Skeletal muscle tissue (tissue), 4 donors: ENCODE results near the gene SPEM3. TPM values are rescaled to one million over a fixed set of nuclear protein-coding genes. Genes with fewer than 3 reads are reported as not detected.

ENCODE experiments used
- H3K27ac ChIP-seq: one replicate; pipeline ENCODE4 v1.7.0; 2013; ENCODE audit warnings: mild to moderate bottlenecking, low read depth, low read length, inconsistent platforms
- H3K27me3 ChIP-seq, 3 donors: one replicate each; pipeline ENCODE4 v1.7.0; 2013; ENCODE audit warnings: low read length in 3 of 3; ENCODE audit not compliant: control insufficient read depth in 3 of 3, insufficient read depth in 3 of 3
- H3K36me3 ChIP-seq, 3 donors: one replicate each; pipeline ENCODE4 v1.7.0; 2013; ENCODE audit warnings: low read length in 3 of 3; ENCODE audit not compliant: control insufficient read depth in 3 of 3, insufficient read depth in 3 of 3
- H3K4me1 ChIP-seq, 3 donors: one replicate each; pipeline ENCODE4 v1.7.0; 2013; ENCODE audit warnings: low read length in 3 of 3, mild to moderate bottlenecking in 3 of 3; ENCODE audit not compliant: control insufficient read depth in 3 of 3, insufficient read depth in 3 of 3
- H3K4me3 ChIP-seq, 3 donors: one replicate each; pipeline ENCODE4 v1.7.0; 2013; ENCODE audit warnings: low read length in 3 of 3
- H3K9ac ChIP-seq, 3 donors: one replicate each; pipeline ENCODE4 v1.7.0; 2013; ENCODE audit warnings: low read length in 3 of 3, mild to moderate bottlenecking in 3 of 3, moderate library complexity in 2 of 3, low read depth in 1 of 3
- H3K9me3 ChIP-seq, 3 donors: one replicate each; pipeline ENCODE4 v1.7.0; 2013; ENCODE audit warnings: low read length in 3 of 3; ENCODE audit not compliant: control insufficient read depth in 3 of 3
- total RNA-seq: library from RNA; depleted of rRNA; stranded (reverse); fragments of >200 nt; gene quantifications from one replicate; pipeline ENCODE4 v1.2.3, GENCODE V29; 2014
- donor health status: Osteomylitis.

The SPEM3 gene
- total RNA-seq, 1 donor from 2014 or later = not detected

DNA sequence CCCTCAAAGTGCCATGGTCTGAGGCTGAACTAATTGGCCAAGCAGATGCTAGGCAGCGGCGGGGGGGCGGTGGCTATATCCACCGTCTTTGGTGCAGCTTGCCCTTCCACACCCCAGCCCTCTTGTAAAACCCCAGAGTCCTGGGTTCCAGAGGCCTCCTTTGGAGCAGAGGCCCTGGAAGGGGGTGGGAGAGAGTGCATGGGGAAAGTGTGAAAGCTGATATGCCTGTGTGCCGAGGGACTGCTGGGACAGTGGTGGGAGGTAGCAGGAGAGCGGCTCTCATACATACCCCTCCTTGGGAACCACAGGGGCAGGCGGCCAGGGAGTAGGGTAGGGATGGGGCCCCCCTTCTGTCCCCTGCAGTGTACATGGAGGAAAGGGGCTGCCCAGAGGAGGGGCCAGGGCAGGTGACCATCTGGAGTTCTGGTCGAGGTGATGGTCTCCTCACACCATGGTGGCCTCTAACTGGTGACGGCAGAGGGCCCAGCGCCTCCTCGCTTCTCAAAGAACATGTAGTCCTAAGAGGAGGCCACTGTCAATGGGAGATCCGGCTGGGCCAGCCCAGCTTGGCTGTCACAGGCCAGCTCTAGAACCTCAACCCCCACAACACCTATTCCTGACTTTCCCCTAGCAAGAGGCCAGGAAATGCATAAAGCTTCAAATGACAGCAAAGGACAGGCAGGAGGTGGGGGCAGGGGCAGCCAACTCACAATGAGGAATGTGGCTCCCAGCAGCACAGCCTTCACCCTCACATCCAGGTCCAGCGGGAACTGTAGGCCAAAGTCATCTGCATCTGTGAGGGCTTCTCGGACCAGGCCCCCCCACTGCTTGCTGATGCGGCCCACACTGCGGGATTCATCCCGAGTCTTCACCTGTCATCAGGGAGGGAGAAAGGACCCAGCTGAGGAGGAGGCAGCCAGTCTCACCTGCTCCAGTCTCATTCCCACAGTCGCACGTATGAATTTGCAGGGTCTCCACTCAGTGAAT, 38.4 kb upstream of the SPEM3 start:
- H3K9me3 ChIP-seq = no peaks in the 10 kb centered on the region
- H3K27me3 ChIP-seq = no peaks in the 10 kb centered on the region
- H3K27ac ChIP-seq = no peak overlapping the region
- H3K4me1 ChIP-seq = peaks cover 8 to 15% (median 13%) of the 10 kb centered on the region in 3 donors
- H3K4me3 ChIP-seq = no peak overlapping the region
- H3K36me3 ChIP-seq = peaks cover 18 to 38% (median 28%) of the 10 kb centered on the region in 3 donors
- no peak overlapping the region for H3K9ac ChIP-seq

GRCh38 chr17:7391307-7391706, 37.4 kb upstream of the SPEM3 start:
- Histone ChIP-seq H3K27me3 (no peaks in the 10 kb centered on the region), H3K4me1 (peaks cover 8 to 15% (median 13%) of the 10 kb centered on the region in 3 donors), H3K9ac (no peak overlapping the region), H3K36me3 (peaks cover 18 to 38% (median 28%) of the 10 kb centered on the region in 3 donors), H3K4me3 (no peak overlapping the region), H3K9me3 (no peaks in the 10 kb centered on the region), H3K27ac (no peak overlapping the region)

DNA sequence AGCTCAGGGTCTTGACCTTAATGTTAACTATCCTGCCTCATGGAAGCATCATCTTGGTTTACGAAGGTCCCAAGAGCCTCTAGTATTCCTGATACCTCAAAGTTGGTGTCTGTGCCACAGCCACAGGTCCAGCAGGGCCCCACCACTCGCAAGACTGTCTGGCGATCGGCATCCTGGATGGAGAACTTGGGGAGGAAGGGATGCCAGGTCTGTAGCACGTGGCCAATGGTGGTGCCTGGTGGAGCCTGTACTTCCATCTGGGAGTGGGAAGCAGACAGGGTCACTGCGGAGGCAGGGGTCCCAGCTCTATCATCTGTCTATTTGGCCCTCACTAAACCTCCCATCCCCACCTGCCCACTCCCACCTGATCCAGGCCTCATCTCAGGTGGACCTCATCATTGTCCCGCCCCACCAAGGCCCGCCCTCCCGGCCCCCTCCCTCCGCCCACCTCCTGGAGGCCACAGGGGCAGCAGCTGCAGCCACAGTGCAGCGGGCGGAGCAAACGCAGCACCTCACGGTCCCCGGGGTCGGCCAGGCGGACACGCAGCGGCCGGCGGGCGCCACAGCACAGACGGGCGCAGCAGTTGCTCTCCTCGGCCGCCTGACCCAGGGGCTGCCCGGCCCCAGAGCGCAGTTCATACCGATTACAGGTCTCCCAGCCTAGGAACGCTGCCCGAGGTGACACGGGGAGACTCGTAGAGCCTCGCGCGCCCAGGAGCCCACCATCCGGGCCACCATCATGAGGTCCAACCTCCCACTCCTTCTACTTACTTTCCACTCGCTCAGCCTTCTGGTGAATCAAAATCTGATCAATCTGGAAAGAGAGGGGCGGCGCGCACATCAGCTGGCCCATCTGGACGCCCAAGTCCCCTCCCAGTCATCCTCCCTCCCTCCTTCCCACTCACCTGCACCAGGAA, 35.7 kb upstream of the SPEM3 start:
- H3K4me1 ChIP-seq = peaks cover 8 to 15% (median 13%) of the 10 kb centered on the region in 3 donors
- H3K9me3 ChIP-seq = no peaks in the 10 kb centered on the region
- no peak overlapping the region for H3K9ac ChIP-seq
- H3K27me3 ChIP-seq = no peaks in the 10 kb centered on the region
- no peak overlapping the region for H3K27ac ChIP-seq
- peak overlapping the region in 2 of 3 donors; percentile 70 to 84 for H3K4me3 ChIP-seq
- H3K36me3 ChIP-seq = peaks cover 18 to 38% (median 28%) of the 10 kb centered on the region in 3 donors

DNA sequence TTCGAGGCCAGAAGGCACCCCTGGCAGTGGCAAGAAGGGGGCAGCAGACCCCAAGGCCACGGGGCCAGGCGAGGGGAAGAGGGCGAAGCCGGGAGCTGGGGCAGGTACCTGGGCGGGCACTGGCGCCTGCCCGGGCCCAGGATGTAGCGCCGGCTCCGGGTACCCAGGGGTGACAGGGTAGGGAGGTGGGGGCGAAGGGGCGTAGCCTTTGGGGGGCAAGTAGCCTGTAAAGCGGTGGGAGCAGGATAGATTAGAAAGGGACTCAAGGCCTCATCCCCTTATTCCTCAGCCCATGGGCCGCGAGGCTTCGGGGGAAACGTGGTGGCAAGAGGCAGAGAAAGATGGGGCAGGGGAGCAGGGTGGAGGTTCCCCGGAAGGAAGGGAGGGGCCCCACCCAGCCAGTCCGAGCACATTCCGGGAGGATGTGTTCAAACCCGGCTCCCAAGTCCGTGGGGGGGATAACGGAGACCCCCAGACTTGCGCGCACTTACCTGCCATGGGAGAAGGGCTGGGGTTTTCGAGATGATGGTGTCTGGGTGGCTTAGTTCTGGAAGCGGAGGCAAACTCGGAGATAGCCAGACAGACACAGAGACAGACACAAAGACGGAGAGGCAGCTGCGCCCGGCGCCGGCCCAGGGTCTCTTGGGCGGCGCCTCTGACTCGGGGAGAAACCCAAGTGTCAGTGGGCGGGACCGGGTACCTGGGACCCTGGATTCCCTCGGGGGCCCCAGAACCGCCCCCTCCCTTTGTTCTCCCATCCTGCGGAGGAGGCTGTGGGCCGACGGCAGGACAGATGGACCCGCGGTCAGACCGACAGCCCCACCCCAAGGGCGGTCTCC, 34.8 kb upstream of the SPEM3 start:
- Histone ChIP-seq H3K4me3 (peak overlapping the region; percentile 70 to 84 (median 83)), H3K36me3 (peaks cover 14 to 33% (median 25%) of the 10 kb centered on the region in 3 donors), H3K27me3 (no peaks in the 10 kb centered on the region), H3K9ac (peak overlapping the region; percentile 75 to 95 (median 84)), H3K9me3 (no peaks in the 10 kb centered on the region), H3K27ac (peak overlapping the region; percentile 75), H3K4me1 (peaks cover 8 to 15% (median 13%) of the 10 kb centered on the region in 3 donors)

DNA sequence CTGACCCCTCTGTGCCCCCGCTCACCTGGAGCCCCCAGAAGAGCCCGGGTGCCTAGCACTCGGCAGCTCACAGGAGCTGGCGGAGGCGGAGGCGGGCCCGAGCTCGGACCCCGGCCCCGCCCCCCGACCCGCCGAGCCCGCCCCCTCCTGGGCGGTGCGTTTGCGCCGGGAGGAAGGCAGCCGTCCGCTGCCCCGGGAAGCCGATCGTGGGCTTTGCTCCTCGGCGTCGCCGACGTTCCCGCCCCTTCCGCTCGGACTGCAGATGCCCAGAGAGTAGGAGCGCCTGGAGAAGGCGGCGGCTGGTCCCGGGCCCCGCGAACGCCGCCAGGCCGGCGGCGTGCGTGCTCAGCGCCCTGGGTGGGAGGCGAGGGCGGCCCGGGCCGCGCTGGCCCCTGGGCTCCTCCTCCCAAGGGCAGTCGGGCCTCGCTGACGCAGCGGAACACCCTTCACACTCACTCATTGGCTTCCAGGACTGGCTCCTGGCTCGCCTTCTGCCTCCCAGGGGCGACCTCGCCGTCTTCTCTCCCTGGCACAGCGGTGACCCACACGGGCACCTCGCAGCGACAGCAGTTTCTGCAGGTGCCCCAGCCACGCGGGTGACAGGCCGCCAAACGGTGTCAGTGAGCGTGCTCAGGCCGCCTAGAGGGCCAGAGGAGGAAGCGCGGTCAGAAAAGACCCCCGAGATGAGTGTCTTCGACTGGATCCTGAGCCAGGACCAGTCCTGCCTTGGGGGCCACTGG, 34.0 kb upstream of the SPEM3 start, which contains the start of gene PLSCR3:
TSS of gene PLSCR3 (minus strand) at position 74 of the 740 bp plus-strand sequence. CDS start 415 bp downstream, outside the sequence.
- peaks cover 9 to 25% (median 18%) of the 10 kb centered on the region in 3 donors for H3K36me3 ChIP-seq
- H3K4me1 ChIP-seq = peaks cover 8 to 15% (median 13%) of the 10 kb centered on the region in 3 donors
- no peaks in the 10 kb centered on the region for H3K27me3 ChIP-seq
- H3K9me3 ChIP-seq = no peaks in the 10 kb centered on the region
- peak within 1 kb of the TSS; percentile 70 to 84 (median 83) for H3K4me3 ChIP-seq
- peak within 1 kb of the TSS; percentile 75 to 95 (median 86) for H3K9ac ChIP-seq
- peak within 1 kb of the TSS; percentile 75 for H3K27ac ChIP-seq

GRCh38 chr17:7396147-7396546, 32.5 kb upstream of the SPEM3 start:
- no peak overlapping the region for H3K9ac ChIP-seq
- H3K4me3 ChIP-seq = no peak overlapping the region
- no peaks in the 10 kb centered on the region for H3K27me3 ChIP-seq
- peaks cover 8 to 13% (median 12%) of the 10 kb centered on the region in 3 donors for H3K4me1 ChIP-seq
- H3K9me3 ChIP-seq = no peaks in the 10 kb centered on the region
- H3K27ac ChIP-seq = no peak overlapping the region
- peaks cover 2 to 12% (median 9%) of the 10 kb centered on the region in 3 donors for H3K36me3 ChIP-seq

DNA sequence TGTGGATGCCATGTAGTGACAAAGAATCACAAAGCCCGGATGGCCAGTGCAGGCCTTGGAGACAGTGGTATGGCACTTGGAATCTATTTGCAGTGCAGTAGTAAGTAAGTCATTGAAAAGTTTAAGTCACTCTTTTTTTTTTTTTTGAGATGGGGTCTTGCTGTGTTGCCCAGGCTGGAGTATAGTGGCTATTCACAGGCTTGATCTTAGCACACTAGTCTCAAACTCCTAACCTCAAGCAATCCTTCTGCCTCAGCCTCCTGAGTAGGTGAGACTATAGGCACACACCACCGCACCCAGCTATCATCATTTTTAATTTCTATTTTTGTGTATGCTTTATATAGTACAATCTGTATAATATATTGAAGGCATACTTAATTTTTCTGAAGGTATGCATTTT, 30.0 kb upstream of the SPEM3 start:
- Histone ChIP-seq H3K27me3 (no peaks in the 10 kb centered on the region), H3K27ac (no peak overlapping the region), H3K9me3 (no peaks in the 10 kb centered on the region), H3K4me3 (no peak overlapping the region), H3K9ac (no peak overlapping the region), H3K4me1 (peaks cover 16 to 17% (median 16%) of the 10 kb centered on the region in 3 donors), H3K36me3 (no peaks in the 10 kb centered on the region)

DNA sequence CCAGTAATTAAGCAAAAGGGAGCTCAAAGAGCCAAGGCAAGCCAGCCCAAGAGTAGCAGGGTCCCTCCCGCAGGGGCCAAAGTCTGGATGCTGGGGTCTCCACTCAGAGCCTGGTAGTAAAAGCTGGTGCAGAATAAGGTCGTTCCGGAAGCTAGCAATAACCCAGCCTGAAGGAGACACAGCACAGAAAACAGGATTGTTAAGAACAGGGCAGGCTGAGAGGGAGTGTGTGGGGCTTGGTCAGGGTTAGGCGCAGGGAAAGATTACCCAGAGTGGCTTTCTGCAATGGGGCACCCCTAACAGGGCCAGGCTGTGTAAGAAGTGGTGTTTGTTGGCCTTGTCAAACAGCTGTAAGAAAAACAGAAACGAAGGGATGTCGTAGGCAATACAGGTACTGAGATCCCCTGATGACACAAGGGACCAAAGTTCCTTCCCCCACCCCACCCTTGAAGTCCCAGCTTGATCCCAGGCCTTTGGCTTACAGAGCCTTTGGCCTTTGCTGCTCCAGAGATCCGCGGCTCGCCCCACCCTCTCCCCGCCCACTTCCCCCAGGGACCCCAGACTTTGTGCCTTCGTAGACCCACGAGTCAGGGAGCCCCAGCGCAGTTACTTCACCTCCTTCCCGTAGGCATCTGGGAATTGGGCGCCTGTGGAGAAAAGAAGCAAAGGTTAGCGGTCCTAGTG, 25.5 kb upstream of the SPEM3 start:
- H3K4me1 ChIP-seq = peaks cover 13 to 21% (median 13%) of the 10 kb centered on the region in 3 donors
- H3K4me3 ChIP-seq = peak overlapping the region; percentile 86 to 90 (median 89)

More for the DNA sequence above, 25.5 kb upstream of the SPEM3 start:
- Histone ChIP-seq H3K9me3 (no peaks in the 10 kb centered on the region), H3K27me3 (no peaks in the 10 kb centered on the region), H3K36me3 (no peaks in the 10 kb centered on the region), H3K9ac (peak overlapping the region; percentile 76 to 95 (median 78)), H3K27ac (peak overlapping the region; percentile 84)
